H1 (cell line): Measurements from ENCODE around the gene KLHDC7B. TPM values are rescaled to one million over a fixed set of nuclear protein-coding genes. Genes with fewer than 3 reads are reported as not detected.

Experiments used
- CTCF ChIA-PET: fragments of 300-600 bp; sonication (Branson Sonifier 250); formaldehyde crosslinking; loops from one replicate; lab custom pipeline; 2021; ENCODE audit not compliant: partially characterized antibody; lab: Charles Lee
- POLR2A ChIA-PET: fragments of 300-600 bp; sonication (Branson Sonifier 250); formaldehyde crosslinking; loops from one replicate; lab custom pipeline; 2021; ENCODE audit warnings: inconsistent platforms; ENCODE audit not compliant: partially characterized antibody; lab: Charles Lee
- DNase-seq, 2 experiments: peaks; one replicate each; pipeline versions ENCODE4 v3.0.0 to v3.0.0-alpha.2; 2010 to 2022; ENCODE audit warnings: low spot score in 2 of 2, low read depth in 1 of 2, mixed read lengths in 1 of 2
- FAIRE-seq: peaks from 2 replicates; lab custom pipeline; 2011; peaks lifted over from hg19 to GRCh38; lab: Jason Lieb, UNC
- H2AFZ ChIP-seq: 2 replicates; pipeline ENCODE4 v1.8.1; 2012; ENCODE audit warnings: low read length, inconsistent platforms
- H2AK5ac ChIP-seq: 2 replicates; pipeline ENCODE4 v1.6.1; 2013; ENCODE audit warnings: low read depth, low read length
- H2BK120ac ChIP-seq: replicated peaks from 2 replicates; pipeline ENCODE3; 2013; ENCODE audit warnings: low read depth, low read length, inconsistent platforms
- H2BK12ac ChIP-seq: 2 replicates; pipeline ENCODE4 v1.6.1; 2013; ENCODE audit warnings: low read depth, low read length
- H2BK15ac ChIP-seq: 2 replicates; pipeline ENCODE4 v1.6.1; 2013; ENCODE audit warnings: low read length
- H2BK20ac ChIP-seq: 2 replicates; pipeline ENCODE4 v1.6.1; 2013; ENCODE audit warnings: low read length
- H2BK5ac ChIP-seq: 2 replicates; pipeline ENCODE4 v1.6.1; 2013; ENCODE audit warnings: low read depth, low read length
- H3K14ac ChIP-seq: 2 replicates; pipeline ENCODE4 v1.6.1; 2013; ENCODE audit warnings: inconsistent platforms; ENCODE audit not compliant: insufficient read length
- H3K18ac ChIP-seq: 2 replicates; pipeline ENCODE4 v1.6.1; 2013; ENCODE audit warnings: low read length; ENCODE audit errors: extremely low read depth
- H3K23ac ChIP-seq: 2 replicates; pipeline ENCODE4 v1.6.1; 2013; ENCODE audit warnings: inconsistent platforms; ENCODE audit not compliant: insufficient read length
- H3K23me2 ChIP-seq: 2 replicates; pipeline ENCODE4 v1.6.1; 2013; ENCODE audit warnings: low read depth, low read length
- H3K27ac ChIP-seq: 2 replicates; pipeline ENCODE4 v1.6.1; 2011; ENCODE audit warnings: low read depth, low read length, inconsistent platforms
- H3K27me3 ChIP-seq, 4 experiments: replicated peaks in 1 of 4; 1 replicate in 1 of 4; 2 replicates in 3 of 4; pipeline versions ENCODE4 v1.6.1 to v1.8.1; 2011 to 2013; ENCODE audit warnings: low read length in 3 of 4, mild to moderate bottlenecking in 3 of 4, inconsistent platforms in 2 of 4, mixed read lengths in 2 of 4, moderate library complexity in 1 of 4; ENCODE audit not compliant: control insufficient read depth in 3 of 4, insufficient read depth in 3 of 4; ENCODE audit errors: extremely low read depth in 1 of 4
- H3K36me3 ChIP-seq, 4 experiments: 2 replicates each; pipeline versions ENCODE4 v1.6.1 to v1.8.1; 2011 to 2013; ENCODE audit warnings: mild to moderate bottlenecking in 4 of 4, low read length in 3 of 4, moderate library complexity in 2 of 4, control low read depth in 1 of 4, inconsistent platforms in 1 of 4; ENCODE audit not compliant: insufficient read depth in 4 of 4, control insufficient read depth in 2 of 4
- H3K4ac ChIP-seq: replicated peaks from 2 replicates; pipeline ENCODE3; 2013; ENCODE audit warnings: low read length, low read depth, mixed read lengths, inconsistent platforms; ENCODE audit not compliant: insufficient read length
- H3K4me1 ChIP-seq, 4 experiments: replicated peaks in 1 of 4; 1 replicate in 1 of 4; 2 replicates in 3 of 4; pipeline versions ENCODE4 v1.6.1 to v1.8.1; 2011 to 2013; ENCODE audit warnings: low read length in 3 of 4, inconsistent platforms in 2 of 4, mixed read lengths in 1 of 4; ENCODE audit not compliant: insufficient read depth in 4 of 4, control insufficient read depth in 3 of 4
- H3K4me2 ChIP-seq, 2 experiments: 2 replicates each; pipeline versions ENCODE4 v1.6.1 to v1.8.1; 2011 to 2013; ENCODE audit warnings: low read depth in 2 of 2, low read length in 2 of 2, control low read depth in 1 of 2, inconsistent platforms in 1 of 2, mild to moderate bottlenecking in 1 of 2; ENCODE audit not compliant: insufficient read depth in 1 of 2
- H3K4me3 ChIP-seq, 4 experiments: fragments of 200-600, 300-600 bp in 1 of 4; sonication (generic), shearing (Covaris generic), sonication (Bioruptor Twin) in 1 of 4; 2 replicates each; pipeline versions ENCODE4 v1.5.1 to v1.8.1; 2011 to 2016; ENCODE audit warnings: low read length in 4 of 4, low read depth in 3 of 4, control low read depth in 2 of 4, inconsistent platforms in 2 of 4, mild to moderate bottlenecking in 2 of 4, mixed read lengths in 1 of 4, moderate library complexity in 1 of 4; ENCODE audit not compliant: insufficient read depth in 2 of 4; ENCODE audit errors: extremely low read depth in 1 of 4
- H3K56ac ChIP-seq: replicated peaks from 2 replicates; pipeline ENCODE3; 2013; ENCODE audit warnings: low read depth, mild to moderate bottlenecking, mixed read lengths, low read length, inconsistent platforms; ENCODE audit not compliant: insufficient read length
- H3K79me1 ChIP-seq: 2 replicates; pipeline ENCODE4 v1.6.1; 2013; ENCODE audit warnings: low read depth, low read length, control low read depth
- H3K79me2 ChIP-seq, 2 experiments: 2 replicates each; pipeline versions ENCODE4 v1.6.1 to v1.8.1; 2012 to 2013; ENCODE audit warnings: low read length in 2 of 2, mild to moderate bottlenecking in 2 of 2, inconsistent platforms in 1 of 2; ENCODE audit not compliant: insufficient read depth in 2 of 2, control insufficient read depth in 1 of 2
- H3K9ac ChIP-seq, 4 experiments: replicated peaks in 1 of 4; 1 replicate in 1 of 4; 2 replicates in 3 of 4; pipeline versions ENCODE4 v1.6.1 to v1.8.1; 2011 to 2013; ENCODE audit warnings: low read depth in 3 of 4, low read length in 3 of 4, control low read depth in 2 of 4, mild to moderate bottlenecking in 2 of 4, moderate library complexity in 2 of 4, inconsistent platforms in 1 of 4; ENCODE audit errors: extremely low read depth in 1 of 4
- H3K9me3 ChIP-seq, 2 experiments: 2 replicates each; pipeline versions ENCODE4 v1.6.1 to v1.8.1; 2012 to 2013; ENCODE audit warnings: mild to moderate bottlenecking in 2 of 2, moderate library complexity in 2 of 2, control low read depth in 1 of 2, inconsistent platforms in 1 of 2, low read depth in 1 of 2, low read length in 1 of 2, mixed read lengths in 1 of 2; ENCODE audit not compliant: insufficient read depth in 2 of 2
- H4K20me1 ChIP-seq, 2 experiments: replicated peaks in 1 of 2; 2 replicates each; pipeline versions ENCODE3 to v1.8.1; 2011 to 2013; ENCODE audit warnings: inconsistent platforms in 2 of 2, low read length in 2 of 2, mild to moderate bottlenecking in 1 of 2; ENCODE audit not compliant: insufficient read depth in 2 of 2, control insufficient read depth in 1 of 2
- H4K5ac ChIP-seq: 2 replicates; pipeline ENCODE4 v1.6.1; 2013; ENCODE audit warnings: low read length, low read depth, mixed read lengths, inconsistent platforms; ENCODE audit not compliant: insufficient read length
- H4K8ac ChIP-seq: 2 replicates; pipeline ENCODE4 v1.8.0; 2013; ENCODE audit warnings: mild to moderate bottlenecking, moderate library complexity, low read length, inconsistent platforms; ENCODE audit not compliant: insufficient read depth; ENCODE audit errors: extremely low read depth
- H4K91ac ChIP-seq: replicated peaks from 2 replicates; pipeline ENCODE3; 2013; ENCODE audit warnings: low read length, mixed read lengths, inconsistent platforms; ENCODE audit not compliant: insufficient read length
- MAFK ChIP-seq: IDR thresholded peaks from 2 replicates; pipeline ENCODE4 v1.6.1; 2012; ENCODE audit warnings: low read depth, mild to moderate bottlenecking, improper control_type of control experiment, low read length
- WGBS, 2 experiments: shearing (Covaris generic) in 1 of 2; methylation state at CpG; one replicate each; pipeline versions ENCODE4 v1.1.6 to v1.1.7; 2013 to 2015; ENCODE audit warnings: low lambda C conversion rate in 2 of 2, mixed read lengths in 2 of 2, inconsistent platforms in 1 of 2, low coverage in 1 of 2, missing lambda C conversion rate in 1 of 2; ENCODE audit not compliant: insufficient replicate concordance in 2 of 2, insufficient coverage in 1 of 2, insufficient read length in 1 of 2; ENCODE audit errors: extremely low coverage in 1 of 2, missing lambda C conversion rate in 1 of 2; 5-methylcytosine and 5-hydroxymethylcytosine counted together
- polyA plus RNA-seq, 7 experiments: library from polyadenylated mRNA; depleted of rRNA in 3 of 7; stranded (reverse) in 5 of 7; unstranded in 2 of 7; fragments of >200 nt in 5 of 7; fragments of 200-250 nt in 2 of 7; gene quantifications; 1 replicate in 5 of 7; 2 replicates in 1 of 7; 4 replicates in 1 of 7; pipeline versions ENCODE4 v1.2.1 to v1.2.3, GENCODE V29; 2011 to 2013; ENCODE audit warnings: missing spikeins in 2 of 7, mixed read lengths in 2 of 7
- total RNA-seq: library from RNA; stranded (reverse); fragmentation: NEBNext Ultra II Directional; extraction: Animal tissue kit (Norgen Biotek cat#: 25700); gene quantifications from 2 replicates; pipeline ENCODE4 v1.2.1, GENCODE V29; 2021

KLHDC7B gene
- total and polyA plus RNA-seq, 2 of the 8 experiments (the other 6 are each of a cell fraction or from before 2014, with no cell fraction given) = not detected

GRCh38 chr22:50577987-50578775, 32.5 kb downstream of the KLHDC7B start, which contains the start of gene CPT1B:
Gene CPT1B (minus strand): TSS chr22:50578427. CDS start chr22:50577915, 512 bp downstream.
- H3K4me3 ChIP-seq = no peak within 1 kb of the TSS
- DNase-seq (no peak), FAIRE-seq (no peak)
- no peak within 1 kb of the TSS for H2BK15ac ChIP-seq
- H3K36me3 ChIP-seq = peaks cover 1 to 13% (median 8%) of the 10 kb centered on the region in 4 experiments; a peak in 7 of 8 replicates
- no peak within 1 kb of the TSS for H4K5ac ChIP-seq
- no peak within 1 kb of the TSS for H3K56ac ChIP-seq
- no peak within 1 kb of the TSS for H2BK20ac ChIP-seq
- peak within 1 kb of the TSS; percentile 80 for H4K8ac ChIP-seq
- H3K79me1 ChIP-seq = peaks cover 7% of the 10 kb centered on the region; the same call in 1 of the 2 replicates
- 75% methylated on average over 17 of the region's 63 CpGs; no CpG with 5 or more reads in 1 of the 2 experiments for WGBS, 2 experiments
- H3K9me3 ChIP-seq = no peaks in the 10 kb centered on the region
- POLR2A ChIA-PET = interaction anchor here (0.8 to 5.4 kb wide), 7 partner anchors 9 to 85 kb away, joined by 3 to 37 read pairs (median 4); partner anchors contain the start of gene SYCE3
- no peak within 1 kb of the TSS for H3K18ac ChIP-seq
- no peak within 1 kb of the TSS for H4K91ac ChIP-seq
- peaks cover 0 to 7% of the 10 kb centered on the region in 2 experiments; a peak in 1 of 4 replicates for H3K79me2 ChIP-seq
- no peak within 1 kb of the TSS for H3K27ac ChIP-seq
- no peaks in the 10 kb centered on the region for H3K27me3 ChIP-seq
- no peak within 1 kb of the TSS for H3K14ac ChIP-seq
- no peak within 1 kb of the TSS for H2AK5ac ChIP-seq
- H3K23me2 ChIP-seq = peaks cover 4% of the 10 kb centered on the region; the same call in 1 of the 2 replicates
- H3K23ac ChIP-seq = no peak within 1 kb of the TSS
- H3K4me2 ChIP-seq = no peak within 1 kb of the TSS
- TF ChIP-seq MAFK = no peak
- TF ChIP-seq, all 59 proteins: peak for 0
- Histone ChIP-seq H2AFZ (no peak within 1 kb of the TSS), H3K4me1 (peaks cover 0 to 4% (median 3%) of the 10 kb centered on the region in 4 experiments; a peak in 3 of 7 replicates), H2BK120ac (no peak within 1 kb of the TSS), H2BK12ac (no peak within 1 kb of the TSS), H3K9ac (no peak within 1 kb of the TSS), H4K20me1 (peaks cover 4 to 7% of the 10 kb centered on the region in 2 experiments), H3K4ac (no peak within 1 kb of the TSS), H2BK5ac (no peak within 1 kb of the TSS)
- CTCF ChIA-PET = interaction anchor here (0.8 to 8.1 kb wide), 11 partner anchors 9 to 122 kb away, joined by 3 to 84 read pairs (median 9); partner anchors contain the start of gene SYCE3
